Stimulated activated CD8-positive, alpha-beta memory T cell treated with anti-CD3 and anti-CD28 coated beads, Interleukin-4, amount 100 ng/mL, for 1 hour (primary cell): ENCODE results near the gene SNPH.

Source experiments
- DNase-seq, 2 donors: peaks; one replicate each; pipeline ENCODE4 v3.0.0-alpha.2; 2020; ENCODE audit warnings: low read depth in 2 of 2, low spot score in 1 of 2

SNPH gene

DNA sequence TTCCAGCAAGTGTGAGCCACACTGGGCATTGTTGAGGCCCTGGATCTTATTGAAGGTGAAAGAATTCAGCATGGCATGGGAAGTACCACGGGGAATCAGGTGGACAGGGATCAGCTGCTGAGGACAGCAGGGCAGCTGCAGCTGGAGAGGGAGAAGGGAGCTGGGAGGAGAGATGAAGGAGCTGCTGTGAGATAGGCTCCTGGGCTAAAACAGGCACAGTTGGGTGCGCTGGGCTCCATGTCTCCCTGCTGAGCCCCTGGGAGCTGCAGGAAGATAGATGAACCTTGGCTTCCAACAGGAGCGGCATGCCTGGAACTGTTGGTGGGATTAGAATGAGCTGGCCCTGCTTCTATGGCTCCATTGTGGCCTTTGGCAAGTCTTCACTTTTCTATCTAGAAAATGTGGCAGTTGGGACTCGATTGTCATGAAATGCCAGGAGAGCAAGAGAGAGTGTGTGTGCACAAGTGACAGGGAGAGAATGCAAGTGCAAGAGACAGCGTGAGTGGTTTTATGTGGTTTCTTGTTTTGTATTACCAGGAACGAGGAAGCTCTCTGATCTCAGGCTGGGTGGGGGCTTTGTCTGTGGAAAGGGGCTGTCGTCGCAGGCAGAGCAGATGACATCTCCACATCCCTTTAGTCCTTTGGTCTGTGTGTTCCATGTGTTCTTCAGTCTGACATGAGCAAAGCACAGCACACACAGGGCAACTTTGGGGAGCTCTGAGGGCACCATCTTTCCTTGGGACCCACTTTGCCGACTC, 20.4 kb downstream of the SNPH start:
- no peak for DNase-seq

DNA sequence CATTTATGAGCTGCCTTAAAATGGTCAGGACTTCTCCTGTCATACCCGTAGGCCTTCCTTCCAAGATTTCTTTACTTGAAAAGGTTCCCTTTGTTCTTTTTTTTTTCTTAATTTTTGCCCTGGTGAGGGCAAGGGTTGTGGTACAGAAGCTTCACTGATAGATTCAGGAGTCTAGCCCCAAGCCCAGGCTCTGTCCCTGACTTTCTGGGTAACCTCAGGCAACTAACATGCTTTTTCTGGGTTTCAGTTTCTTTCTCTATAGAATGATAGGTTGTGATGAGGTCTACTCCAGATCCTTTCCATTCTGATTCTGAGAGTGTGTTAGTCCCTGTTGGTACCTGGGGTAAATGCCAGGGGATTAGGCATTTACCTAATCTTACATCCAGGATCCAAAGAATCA, 21.2 kb downstream of the SNPH start:
- no peak for DNase-seq

DNA sequence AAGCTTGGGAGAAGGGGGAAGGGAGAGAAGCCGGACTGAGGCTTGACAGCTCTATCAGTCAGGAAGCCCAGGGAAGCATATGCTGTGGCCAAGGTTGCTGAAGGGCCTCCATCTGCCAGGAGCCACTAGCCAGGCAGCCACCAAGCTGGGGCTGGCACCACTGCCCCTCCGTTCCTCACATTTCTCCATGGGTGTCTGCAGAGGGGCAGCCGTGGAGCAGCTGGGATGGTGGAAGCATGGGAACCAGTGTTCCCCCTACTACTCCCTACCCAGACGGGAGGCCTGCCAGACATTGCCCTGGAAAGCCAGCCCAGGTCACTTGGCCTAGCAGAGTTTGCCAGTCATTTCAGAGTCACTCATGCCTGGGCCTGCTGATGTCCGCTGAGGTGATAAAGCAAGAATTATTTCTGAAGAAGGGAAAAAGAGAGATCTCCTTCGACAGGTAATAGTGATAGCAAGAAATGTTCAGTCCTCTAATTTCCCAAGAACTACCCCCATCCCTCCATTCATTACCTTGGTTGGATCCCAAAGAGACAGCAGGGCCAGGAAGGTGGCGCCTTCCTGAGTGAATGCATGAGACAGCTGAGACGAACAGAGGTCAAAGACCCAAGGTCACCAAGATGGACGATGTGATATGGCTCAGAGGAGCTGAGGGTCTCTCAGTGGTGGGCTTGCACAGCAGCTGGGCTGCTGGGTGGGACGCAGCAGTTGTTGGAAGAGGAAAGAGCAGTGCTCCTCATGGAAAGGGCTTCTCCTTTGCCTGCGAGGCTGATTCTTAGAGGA, 21.9 kb downstream of the SNPH start:
- DNase-seq, result no peak

DNA sequence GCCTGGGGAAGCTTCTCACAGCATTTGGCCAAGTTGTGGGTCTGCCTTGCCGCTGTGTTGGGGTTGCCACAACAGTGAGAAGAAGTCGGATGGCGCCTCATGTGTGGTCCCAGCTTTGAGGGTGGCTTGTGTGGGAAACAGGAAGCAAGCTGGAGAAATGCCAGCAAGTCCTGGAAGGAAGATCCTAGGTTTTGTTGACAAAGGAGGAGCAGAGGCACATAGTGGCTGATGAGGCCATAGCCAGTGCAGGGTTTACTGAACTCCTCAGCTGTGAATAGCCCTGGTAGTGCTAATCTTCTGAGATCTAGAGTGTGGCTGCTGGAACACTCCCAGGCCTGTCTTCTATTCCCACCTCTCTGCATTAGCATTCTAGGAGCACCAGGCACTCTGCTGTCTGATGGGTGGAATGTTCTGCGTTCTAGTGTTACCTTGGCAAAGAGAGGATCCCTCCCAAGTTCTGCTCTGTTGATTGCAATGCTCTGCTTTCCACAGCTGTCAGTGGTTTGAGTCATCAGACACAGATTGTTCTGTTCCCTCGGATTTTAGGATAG, 25.2 kb downstream of the SNPH start:
- no peak for DNase-seq

DNA sequence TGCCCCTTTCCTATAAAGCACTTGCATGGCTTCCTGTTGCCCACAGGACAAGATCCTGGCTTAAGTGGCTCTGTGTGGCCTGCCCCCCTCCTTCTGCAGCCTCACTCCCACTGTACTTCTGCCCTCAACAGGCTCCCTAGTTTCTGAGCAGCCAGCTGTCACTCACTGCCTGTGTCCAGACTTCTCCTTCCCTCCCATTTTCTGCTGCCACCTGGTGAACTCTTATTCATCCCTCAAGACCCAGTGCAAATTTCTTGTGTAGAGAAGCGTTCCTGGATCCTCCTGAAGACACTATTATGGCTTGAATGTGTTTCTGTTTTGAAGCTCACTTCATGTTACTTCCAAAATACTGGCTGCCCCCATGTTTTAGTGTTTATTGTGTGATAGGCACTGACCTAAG, 26.5 kb downstream of the SNPH start:
- DNase-seq, result no peak

DNA sequence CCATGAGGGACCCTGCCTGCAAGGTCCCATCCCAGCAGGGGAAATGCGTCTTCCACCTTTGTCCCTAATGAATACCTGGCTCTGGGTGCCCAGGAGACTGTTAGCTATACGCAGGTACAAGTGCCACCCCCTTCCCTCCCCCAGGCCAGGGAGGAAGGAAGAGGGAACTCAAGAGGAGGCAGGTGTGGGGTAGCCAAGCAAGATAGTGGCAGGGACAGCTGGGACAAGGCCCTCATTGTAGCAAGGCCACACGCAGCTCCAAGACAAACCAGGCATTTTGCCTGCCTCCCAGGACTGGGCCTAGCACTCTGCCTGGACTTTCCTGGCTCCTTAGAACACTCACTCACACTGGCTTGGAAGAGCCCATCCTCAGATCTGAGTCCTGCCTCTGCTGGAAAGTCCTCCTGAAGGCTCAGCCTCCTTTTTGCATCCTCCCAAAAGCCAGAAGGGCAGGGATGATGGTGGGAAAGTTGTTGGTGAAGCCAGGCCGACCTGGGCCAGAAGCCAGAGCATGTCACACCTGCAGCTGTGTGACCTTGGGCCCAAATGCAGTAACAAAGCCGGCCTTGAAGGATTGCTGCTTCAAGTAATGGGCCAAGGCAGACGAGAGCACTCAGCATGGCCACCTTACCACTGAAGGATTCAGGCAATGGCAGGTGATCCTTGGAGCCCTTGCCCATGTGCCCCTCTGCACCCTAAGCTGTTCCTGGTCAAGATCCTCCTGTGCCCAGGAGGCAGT, 27.7 kb downstream of the SNPH start:
- DNase-seq, result no peak

DNA sequence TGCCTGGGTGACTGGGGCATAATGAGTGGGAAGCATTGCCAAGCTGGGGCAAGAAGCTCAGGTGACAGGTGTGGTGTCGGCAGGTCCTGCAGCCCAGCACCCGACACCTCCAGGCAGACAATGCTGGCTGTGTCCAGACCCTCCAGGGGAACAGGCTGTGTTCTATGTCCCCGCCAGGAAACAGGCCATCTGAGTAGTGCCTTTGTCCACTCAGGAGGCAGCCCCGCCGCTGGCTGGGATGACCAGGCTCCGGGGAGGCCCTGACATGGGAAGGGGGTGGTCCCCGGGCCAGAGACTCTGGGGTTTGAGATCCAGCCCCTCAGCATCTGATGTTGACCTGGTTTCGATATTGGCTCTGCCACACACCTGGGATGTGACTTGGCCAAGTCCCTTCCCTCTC, 28.4 kb downstream of the SNPH start:
- no peak for DNase-seq

DNA sequence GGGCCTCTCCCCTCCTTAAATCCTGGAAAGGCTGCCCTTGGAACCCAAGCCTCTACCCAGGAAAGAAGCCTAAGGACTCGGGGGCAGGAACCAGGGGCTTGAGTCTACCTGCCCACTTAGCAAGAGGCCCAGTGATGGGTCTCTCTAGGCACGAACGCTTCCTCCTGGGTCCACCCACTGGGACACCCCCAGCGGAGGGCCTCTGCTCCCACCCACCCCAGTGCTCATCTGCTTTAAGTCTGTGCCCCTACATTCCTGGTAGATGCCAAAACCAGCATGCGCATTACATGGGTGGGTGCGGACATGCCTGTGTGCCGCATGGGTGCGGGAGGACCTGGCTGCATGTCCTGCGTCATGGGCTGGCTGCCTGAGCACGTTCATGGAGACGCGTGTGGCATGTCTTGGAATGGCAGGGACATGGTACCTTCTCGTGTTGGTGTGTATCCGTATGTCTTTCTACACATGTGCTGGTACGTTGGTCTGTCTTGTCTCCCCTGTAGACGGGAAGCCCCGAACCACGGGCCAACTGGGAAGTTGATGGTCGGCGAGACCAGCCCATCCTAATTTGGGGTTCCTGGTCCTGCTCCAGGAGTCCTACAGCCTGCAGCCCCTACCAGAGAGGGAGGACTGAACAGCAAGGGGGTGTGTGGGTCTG, 29.3 kb downstream of the SNPH start:
- no peak for DNase-seq

DNA sequence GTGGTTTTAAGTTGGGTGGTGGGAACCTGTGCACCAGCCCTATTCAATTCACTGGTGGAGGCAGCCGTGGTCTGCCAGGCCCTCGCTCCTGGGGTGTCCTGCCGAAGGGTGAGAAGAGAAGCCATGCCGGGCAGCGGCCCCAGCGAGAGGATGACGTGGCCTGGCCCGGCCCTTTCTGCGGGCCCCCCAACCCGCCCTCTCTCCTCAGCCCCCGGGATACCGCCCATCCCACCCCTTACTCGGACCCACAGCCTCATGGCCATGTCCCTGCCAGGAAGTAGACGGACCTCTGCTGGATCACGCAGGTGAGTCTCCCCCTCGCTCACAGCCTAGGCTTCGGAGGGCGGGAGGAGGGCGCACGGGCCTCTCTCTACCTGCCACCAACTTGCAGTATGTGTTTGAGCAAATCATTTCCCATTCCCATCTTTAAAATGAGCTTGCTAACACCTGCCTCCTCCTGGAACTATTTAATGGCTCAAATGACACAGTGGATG, 30.1 kb downstream of the SNPH start:
- DNase-seq, result no peak

DNA sequence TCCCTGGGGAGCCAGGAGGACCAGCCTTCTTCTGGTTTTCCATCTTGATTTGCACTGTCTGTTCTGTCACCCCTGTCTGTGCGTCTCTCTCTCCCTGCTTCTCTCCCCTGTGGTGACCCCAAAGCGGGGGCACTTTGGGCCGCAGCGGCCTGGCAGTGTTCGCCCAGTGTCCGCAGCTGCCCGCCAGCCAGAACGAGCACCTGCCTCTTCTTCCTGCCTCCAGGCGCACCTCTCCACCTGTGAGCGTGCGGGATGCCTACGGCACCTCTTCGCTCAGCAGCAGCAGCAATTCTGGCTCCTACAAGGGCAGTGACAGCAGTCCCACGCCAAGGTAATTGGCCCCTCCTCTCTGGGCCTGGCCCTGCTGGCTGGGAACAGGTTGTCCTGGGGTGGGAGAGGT, 30.8 kb downstream of the SNPH start:
- no peak for DNase-seq

DNA sequence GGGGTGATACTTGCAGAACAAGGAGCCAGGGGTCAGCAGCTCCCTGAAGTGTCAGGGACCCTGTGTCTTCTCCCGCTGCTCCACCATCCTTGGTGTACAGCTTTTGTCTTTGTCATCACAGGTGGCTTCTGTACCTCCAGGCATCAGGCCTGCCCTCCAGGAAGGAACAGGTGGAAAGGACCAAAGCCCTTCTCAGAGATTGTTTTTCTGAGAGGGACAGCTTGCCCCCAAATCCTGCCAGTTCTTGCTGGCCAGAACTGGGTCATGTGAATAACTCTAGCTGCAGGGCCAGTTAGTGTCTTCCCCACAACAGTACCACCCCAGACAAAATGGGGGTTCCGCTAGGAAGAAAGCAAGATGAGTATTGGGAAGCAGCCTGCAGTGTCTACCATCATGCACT, 31.4 kb downstream of the SNPH start:
- no peak for DNase-seq

DNA sequence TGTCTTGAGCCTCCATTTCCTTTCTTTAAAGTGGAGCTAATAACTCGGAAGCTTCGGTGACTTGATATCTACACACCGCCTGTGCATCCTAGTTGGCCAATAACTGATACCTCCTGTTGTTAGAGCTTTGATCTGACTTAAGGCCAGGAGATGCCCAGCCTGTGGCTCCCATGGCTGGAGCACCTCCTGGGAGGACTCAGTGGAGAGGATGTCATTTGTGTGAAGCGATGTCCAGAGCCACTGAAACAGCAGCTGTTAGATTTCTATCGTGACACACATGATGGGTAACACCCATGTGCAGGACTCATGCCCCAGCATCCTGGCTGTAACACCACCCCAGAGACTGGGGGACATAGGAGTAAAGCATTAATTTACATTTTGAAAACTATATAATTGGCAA, 32.1 kb downstream of the SNPH start:
- DNase-seq, result no peak

DNA sequence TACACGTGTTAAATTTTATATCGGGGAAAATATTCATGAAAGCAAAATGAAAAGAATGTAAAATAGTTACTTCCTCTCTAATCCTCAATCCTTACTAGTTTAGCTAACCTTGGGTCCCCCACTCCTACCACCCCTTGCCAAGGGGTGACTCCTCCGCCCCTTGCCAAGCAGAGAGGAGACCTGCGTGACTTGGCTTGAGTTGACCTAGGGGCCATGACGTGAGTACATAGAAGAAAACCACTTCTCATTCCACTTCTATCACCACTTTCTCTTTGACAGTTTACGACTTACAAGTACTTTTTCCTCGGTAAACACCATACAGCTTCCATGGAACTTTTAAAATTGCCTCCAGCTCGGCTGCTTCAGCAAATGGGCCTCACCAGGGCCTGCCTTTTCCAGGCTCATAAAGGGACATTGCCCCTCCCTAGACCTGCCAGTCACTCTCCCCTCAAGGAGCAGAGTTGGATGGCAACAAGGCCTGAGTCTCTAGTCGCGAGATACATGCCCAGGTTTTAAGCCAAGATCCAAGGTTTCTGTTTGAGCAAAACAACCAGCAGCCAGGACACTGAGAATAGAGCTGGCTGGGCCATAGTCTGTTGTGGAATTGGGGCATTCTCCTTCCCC, 32.9 kb downstream of the SNPH start:
- no peak for DNase-seq

DNA sequence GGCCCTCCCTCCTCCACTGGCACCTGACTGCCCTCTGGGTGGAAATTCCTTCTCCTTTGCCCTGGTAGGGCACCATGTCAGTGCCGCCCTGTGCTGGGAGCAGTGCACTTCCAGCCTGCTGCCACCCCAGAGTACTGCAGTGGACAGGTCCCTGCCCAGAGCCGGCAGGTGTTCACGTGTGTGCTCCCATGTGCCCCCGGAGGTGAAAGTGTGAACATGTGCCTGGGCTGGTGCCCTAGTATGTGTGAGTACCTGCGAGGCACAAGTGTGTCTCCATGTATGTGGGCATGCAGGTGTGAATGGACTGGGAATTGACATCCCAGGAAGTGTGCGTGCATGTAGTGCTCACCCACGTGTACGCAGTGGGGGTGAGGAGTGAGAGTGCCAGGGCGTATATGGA, 33.4 kb downstream of the SNPH start:
- DNase-seq, result no peak

DNA sequence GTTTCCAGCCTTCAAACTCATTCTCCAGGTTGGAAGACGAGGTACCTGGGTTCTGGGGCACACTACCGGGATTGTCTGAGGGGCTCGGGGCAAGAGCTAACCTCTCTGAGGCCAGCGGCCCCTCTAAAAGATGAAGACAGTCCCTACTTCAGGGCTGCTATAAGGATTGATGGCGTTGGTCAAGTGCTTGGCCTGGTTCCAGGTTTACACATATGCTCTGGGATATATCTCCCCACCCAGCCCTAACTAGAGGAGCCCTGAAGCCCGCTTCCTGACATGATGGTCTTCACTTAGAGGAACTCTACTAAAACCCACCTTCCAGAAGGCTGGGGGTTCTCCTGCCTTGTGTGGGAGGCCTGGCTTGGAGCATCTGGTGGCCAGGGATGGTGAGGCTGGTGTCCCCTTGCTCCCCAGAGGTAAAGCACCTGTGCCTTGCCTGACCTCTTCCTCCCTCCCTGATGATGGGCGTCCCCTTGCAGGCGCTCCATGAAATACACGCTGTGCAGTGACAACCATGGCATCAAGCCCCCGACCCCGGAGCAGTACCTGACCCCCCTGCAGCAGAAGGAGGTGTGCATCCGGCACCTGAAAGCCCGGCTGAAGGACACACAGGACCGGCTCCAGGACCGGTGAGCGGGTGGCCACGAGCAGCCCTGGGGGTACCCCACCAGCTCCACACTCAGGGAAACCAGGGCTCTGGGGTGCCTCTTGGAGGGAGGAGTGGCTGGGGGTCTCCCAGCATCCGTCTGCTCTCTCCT, 34.2 kb downstream of the SNPH start:
- no peak for DNase-seq

DNA sequence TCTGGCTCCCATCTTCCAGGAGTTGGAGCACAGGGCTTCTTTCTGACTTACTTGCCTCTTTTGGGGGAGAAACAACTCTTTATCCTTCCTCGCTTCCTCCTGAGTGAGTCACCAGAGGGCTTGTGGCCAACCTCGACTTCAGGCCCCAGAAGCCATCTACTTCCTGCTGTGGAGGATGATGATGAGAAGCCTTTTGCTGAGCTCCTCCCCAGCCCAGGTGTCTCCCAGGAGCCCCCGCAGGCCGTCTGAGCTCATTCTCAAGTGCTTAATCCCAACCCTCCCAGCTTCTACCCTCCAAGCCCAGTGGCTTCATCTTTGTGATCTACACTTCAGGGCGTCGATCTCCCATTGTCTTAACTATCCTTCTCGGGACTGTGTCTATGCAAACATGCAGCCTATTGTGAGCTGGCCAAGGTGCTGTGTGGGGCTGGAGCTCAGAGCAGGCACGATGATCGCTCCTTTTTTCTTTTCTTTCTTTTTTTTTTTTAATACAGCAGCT, 35.0 kb downstream of the SNPH start:
- DNase-seq, result peak in 1 of 2 donors; percentile 29

DNA sequence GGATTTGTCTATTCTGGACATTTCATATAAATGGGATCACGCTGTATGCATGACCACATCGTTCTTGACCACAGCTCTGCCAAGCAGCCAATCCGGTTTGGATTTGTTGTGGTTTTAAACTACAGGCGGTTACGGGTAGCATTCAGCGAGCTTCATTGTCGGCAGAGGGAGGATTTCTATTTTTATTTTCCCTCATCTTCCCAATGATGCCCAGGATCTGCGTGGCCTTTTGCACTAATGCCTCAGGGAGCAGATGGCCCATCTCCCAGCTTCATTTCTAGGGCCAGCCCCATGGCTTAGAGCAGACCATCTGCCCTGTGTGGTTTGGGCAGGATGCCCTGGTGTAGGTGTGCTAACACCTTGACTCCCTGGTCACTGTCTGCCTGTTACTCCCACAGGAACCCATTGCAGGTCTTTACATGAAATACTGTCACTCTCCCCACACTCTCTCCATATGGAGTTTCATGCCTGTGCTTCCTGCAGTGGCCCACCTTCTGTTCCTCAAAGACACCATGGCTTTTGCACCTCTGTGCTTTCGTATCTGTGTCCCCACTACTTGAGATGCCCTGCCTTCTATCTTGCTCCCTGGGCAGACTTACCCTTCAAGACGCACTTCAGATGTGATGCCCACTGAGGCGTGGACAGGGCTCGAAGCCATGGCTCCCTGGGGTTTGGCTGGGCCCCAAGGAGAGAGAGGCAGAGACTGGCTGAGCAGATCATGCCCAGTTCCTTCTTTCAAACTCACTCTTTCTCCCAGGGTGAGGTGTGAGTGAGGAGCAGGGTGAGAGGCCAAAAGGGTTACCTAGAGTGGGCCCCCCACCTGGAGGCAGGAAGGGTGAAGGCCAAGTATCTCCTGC, 36.8 kb downstream of the SNPH start:
- DNase-seq, result no peak

DNA sequence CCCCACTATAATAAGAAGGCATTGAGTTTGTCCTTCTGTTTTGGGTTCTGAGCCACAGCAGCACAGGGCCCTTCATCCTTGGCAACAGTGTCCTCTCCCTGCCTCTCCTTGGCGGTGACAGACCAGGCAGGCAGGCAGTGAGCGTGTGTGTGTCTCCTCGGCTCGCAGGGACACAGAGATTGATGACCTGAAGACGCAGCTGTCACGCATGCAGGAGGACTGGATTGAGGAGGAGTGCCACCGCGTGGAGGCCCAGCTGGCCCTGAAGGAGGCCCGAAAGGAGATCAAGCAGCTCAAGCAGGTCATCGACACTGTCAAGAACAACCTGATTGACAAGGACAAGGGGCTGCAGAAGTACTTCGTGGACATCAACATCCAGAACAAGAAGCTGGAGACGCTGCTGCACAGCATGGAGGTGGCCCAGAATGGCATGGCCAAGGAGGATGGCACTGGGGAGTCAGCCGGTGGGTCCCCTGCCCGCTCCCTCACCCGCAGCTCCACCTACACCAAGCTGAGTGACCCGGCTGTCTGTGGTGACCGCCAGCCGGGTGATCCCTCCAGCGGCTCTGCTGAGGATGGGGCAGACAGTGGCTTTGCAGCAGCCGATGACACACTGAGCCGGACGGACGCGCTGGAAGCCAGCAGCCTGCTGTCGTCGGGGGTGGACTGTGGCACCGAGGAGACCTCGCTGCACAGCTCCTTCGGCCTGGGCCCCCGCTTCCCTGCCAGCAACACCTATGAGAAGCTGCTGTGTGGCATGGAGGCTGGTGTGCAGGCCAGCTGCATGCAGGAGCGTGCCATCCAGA, 38.8 kb downstream of the SNPH start:
- no peak for DNase-seq
